ENCODE results near the gene B4GALT6. TPM values are rescaled to one million over a fixed set of nuclear protein-coding genes. Genes with fewer than 3 reads are reported as not detected.
A peak's percentile ranks its signal among the peaks of the same experiment; 100 is the strongest.
"Not testable (repeated sequence)": the region's sequence is repeated elsewhere in the genome, so short reads cannot be mapped to it uniquely, and the experiment has no call there.

Gene B4GALT6, protein sequence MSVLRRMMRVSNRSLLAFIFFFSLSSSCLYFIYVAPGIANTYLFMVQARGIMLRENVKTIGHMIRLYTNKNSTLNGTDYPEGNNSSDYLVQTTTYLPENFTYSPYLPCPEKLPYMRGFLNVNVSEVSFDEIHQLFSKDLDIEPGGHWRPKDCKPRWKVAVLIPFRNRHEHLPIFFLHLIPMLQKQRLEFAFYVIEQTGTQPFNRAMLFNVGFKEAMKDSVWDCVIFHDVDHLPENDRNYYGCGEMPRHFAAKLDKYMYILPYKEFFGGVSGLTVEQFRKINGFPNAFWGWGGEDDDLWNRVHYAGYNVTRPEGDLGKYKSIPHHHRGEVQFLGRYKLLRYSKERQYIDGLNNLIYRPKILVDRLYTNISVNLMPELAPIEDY
- total RNA-seq, result 6.4 TPM

DNA sequence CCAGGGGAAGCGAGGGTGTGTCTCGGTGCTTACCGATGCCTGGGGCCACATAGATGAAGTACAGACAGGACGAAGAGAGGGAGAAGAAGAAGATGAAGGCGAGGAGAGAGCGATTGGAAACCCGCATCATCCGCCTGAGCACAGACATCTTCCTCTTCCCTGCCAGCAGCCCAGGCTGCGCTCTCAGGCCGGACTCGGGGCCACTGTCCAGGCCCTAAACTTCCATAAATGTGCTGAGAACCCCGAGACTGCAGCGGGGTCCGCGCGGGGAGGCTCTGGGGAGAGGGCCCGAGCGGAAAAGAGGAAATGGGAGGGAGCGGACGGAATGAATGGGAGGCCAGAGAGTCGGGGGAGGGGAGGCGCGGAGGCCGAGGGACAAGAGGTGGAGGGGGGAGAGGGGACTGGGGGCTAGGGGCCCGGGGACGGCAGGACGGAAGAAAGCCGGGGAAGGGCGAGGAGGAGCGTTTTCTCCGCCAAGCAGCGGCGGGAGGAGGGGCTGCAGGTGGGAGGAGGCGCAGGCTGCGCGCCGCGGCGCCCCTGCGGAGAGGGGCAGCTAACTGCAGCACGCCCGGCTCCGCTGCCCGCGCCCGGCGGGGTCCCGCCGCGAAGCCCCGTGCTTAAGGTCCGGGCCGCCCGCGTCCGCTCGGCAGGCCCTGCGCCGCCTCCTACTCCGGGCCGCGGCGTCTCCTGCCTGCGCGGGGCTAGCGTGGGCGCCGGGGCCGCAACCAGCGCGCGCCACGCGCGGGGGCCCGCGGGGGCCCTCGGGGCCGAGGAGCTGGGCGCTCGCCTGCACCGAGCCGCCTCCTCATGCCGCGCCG lies at the start of gene B4GALT6:
Gene B4GALT6 (minus strand): TSS at position 303 of the 818 bp plus-strand sequence. CDS start 155 bp downstream, at position 148.
- ATAC-seq, result peak; percentile 40
- intact Hi-C loops (cut with DNase I), result no loop called here
- peak; percentile 58 for DNase-seq (ENCODE audit: low spot score)

DNA sequence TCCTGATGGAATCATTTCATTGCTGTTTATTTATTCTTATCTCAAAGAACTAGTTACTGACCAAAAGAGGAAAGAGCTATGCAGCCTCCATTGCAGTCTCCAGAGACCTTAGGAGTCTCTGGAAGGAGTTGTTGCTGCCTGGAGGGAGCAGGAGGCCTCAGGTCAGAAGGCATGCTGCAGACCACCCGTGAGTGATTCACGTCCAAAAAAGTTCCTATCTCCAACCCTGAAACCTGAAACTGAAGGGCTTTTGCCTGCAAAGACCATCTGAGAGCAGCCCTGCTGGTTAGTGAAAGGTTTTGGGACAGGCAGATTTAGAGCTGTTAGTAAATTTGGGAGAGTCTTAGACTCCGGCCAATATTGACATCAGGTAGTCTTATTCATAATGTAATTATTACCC lies 47.2 kb upstream of the B4GALT6 start:
- intact Hi-C loops (cut with DNase I), result no loop called here
- ATAC-seq, result no peak
- no peak for DNase-seq (ENCODE audit: low spot score)

DNA sequence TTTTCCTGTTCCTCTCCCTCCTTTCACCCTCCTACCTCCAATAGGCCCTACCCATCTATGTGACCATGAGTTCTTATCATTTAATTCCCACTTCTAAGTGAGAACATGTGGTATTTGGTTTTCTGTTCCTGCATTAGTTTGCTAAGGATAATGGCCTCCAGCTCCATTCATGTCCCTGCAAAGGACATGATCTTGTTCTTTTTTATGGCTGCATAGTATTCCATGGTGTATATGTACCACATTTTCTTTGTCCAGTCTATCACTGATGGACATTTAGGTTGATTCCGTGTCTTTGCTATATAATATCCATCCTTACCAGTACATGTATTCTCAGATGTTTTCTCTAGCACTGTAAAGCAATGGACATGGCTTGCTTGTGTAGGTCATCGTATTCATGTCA lies 44.8 kb upstream of the B4GALT6 start:
- intact Hi-C loops (cut with DNase I), result loop anchor here (10.0 kb wide), 1 partner anchor 164 kb away; no protein-coding TSS in a partner anchor
- ATAC-seq, result not testable (repeated sequence)

DNA sequence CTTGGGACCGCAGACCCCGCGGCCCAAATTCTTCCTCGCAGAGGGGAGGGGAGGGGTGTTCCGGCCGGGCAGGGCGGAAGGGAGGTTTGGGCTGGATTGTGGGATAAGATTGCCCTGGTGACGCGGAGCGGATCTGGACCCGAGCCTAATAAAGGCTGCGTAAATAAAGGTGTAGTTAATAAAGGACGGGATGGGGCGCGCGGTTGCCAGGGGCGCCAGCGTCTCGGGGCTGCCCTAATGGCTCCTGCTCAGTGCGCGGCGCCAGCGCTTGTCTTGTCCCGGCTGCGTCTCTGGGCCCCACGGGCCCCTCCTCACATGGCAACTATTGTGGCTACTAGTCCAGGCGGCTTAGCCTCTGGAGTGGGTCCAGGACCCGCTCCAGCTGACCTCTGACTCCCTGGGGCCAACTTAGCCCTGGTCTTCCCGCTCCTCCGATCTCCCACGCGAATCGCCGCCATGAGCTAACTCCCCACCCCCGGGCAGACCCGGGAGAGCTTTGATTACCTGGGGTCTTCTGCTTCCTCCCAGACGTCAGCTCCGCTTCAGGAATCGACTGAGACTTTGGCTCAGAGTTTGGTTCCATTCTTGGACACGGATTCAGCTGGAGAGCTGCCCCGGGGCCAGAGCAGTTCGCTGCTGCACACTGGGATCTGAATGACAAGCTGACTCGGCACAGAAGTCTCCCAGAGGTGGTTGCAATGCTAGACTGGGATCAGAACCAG lies 39.8 kb upstream of the B4GALT6 start:
- intact Hi-C loops (cut with DNase I), result loop anchor here (10.0 kb wide), 1 partner anchor 159 kb away; no protein-coding TSS in a partner anchor
- DNase-seq (ENCODE audit: low spot score) (peak; percentile 61), ATAC-seq (peak; percentile 78)

More for the DNA sequence above, 44.8 kb upstream of the B4GALT6 start:
- DNase-seq (ENCODE audit: low spot score), result not testable (repeated sequence)

DNA sequence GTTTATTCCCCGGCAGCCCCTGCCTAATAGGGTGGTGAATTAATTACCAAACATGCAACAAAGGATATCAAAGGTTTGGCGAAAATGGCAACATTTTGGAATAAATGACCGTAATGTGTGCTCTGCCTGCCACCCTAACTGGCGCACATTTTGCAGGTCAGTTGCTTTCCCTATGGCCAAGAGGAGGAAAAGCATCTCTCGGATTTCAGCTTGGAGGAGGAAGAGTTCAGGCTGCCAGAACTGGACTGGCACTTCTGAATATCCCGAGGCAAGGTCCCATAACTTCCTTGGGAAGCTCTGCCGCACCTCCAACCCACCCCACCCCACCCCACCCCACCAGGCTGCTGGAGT lies 39.2 kb upstream of the B4GALT6 start:
- DNase-seq (ENCODE audit: low spot score), result no peak
- intact Hi-C loops (cut with DNase I), result loop anchor here (10.0 kb wide), 1 partner anchor 159 kb away; no protein-coding TSS in a partner anchor
- ATAC-seq, result peak; percentile 58

DNA sequence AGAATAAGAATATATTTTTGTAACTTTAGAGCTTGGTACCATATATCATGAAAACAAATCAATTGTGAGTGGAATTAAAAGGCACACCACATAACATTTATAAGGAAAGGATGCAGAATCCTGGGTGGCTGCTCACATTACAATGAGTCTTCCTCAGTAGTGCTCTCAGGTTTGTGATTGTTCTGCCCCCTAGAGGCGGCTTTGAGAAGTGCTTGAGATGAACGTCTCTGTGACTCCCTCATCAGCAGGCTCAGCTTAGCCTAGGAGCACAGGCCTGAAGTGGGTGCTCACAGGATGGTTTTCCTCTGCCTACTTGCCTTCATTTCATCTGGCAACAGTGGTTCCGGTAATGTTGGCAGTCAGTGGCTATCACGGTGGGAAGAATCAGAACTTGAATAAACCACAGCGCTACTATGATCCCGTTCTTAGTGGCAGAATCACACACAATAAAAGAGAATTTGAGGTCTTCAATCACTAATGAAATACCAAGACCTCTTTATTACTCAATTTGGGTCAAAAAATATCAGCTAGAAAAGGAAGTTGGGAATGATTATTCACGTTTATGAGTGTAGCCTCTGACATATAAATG lies 38.1 kb upstream of the B4GALT6 start:
- intact Hi-C loops (cut with DNase I), result loop anchor here (10.0 kb wide), 1 partner anchor 158 kb away; no protein-coding TSS in a partner anchor
- ATAC-seq (peak; percentile 89), DNase-seq (ENCODE audit: low spot score) (peak; percentile 87)

DNA sequence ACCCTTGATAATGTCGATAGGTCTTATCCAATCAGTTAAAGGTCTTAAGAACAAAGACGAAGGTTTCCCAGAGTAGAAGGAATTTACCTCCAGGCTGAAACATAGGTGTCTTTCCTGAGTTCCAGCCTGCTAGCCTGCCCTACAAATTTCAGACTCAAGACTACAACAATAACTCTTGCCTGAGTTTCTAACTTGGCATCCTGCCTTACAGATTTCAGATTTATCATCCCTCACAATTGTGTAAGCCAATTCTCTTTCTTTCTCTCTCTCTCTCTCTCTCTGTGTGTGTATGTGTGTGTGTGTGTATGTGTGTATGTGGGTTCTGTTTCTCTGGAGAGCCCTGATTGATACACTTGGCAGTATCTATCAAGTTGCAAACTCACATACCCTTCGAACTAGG lies 37.2 kb upstream of the B4GALT6 start:
- intact Hi-C loops (cut with DNase I), result loop anchor here (10.0 kb wide), 1 partner anchor 157 kb away; no protein-coding TSS in a partner anchor
- ATAC-seq, result no peak

DNA sequence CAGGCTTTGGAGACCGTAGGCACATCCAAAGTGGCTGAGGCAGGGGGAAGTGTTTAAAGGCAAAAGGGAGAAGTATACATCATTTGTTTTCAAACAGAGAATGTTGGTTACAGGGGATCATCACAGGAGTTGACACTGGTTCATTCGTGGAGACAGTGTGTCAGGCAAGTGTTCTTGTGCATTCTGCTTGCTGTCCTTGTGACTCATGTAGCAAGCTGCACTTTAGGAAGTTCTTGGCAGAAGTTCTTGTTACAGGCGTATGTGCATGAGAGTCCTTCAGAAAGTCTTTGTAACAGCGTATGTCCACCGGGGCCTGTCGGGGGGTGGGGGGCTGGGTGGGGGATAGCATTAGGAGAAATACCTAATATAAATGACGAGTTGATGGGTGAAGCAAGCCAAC lies 36.5 kb upstream of the B4GALT6 start:
- ATAC-seq (no peak), DNase-seq (ENCODE audit: low spot score) (no peak)
- intact Hi-C loops (cut with DNase I), result loop anchor here (10.0 kb wide), 1 partner anchor 156 kb away; no protein-coding TSS in a partner anchor

More for the DNA sequence above, 37.2 kb upstream of the B4GALT6 start:
- no peak for DNase-seq (ENCODE audit: low spot score)

DNA sequence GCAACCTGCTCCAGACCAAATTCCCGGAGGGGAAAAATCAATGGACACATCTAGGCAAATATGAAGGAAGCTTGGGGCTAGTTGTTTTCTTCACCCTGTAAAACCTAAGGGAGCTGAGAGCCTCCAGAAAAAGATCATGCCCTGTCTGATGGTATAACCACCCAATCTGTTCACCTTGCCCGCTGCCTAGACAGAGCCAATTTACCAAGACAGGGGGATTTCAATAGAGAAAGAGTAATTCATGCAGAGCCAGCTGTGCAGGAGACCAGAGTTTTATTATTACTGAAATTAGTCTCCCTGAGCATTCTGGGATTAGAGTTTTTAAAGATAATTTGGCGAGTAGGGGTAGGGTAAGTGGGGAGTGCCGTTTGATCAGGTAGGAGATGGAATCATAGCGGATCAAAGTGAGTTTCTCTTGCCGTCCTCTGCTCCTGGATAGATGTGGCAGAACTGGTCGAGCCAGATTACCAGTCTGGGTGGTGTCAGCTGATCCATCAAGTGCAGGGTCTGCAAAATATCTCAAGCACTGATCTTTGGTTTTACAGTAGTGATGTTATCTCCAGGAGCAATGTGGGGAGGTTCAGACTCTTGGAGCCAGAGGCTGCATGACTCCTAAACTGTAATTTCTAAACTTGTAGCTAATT lies 35.1 kb upstream of the B4GALT6 start:
- DNase-seq (ENCODE audit: low spot score) (no peak), ATAC-seq (no peak)
- intact Hi-C loops (cut with DNase I), result loop anchor here (10.0 kb wide), 1 partner anchor 155 kb away; no protein-coding TSS in a partner anchor

DNA sequence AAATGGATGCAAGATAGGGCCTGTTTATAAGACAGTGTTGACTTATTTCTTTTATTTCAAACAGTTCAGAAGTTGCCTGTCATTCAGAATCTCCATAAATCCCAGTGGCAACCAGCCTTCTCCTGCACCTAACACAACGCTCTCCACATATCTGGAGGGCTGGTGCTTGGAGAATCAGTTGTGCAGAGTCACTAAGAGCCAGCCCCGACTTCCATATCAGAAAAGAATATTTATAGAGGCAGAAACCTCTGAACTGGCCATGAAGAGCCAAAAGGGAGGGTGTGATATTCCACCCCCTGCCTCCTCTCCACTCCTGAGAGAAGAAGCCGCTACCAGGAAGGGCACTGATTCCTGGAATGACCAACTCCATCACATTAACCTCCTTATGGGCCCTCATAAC lies 34.0 kb upstream of the B4GALT6 start:
- DNase-seq (ENCODE audit: low spot score) (no peak), ATAC-seq (no peak)
- intact Hi-C loops (cut with DNase I), result no loop called here

DNA sequence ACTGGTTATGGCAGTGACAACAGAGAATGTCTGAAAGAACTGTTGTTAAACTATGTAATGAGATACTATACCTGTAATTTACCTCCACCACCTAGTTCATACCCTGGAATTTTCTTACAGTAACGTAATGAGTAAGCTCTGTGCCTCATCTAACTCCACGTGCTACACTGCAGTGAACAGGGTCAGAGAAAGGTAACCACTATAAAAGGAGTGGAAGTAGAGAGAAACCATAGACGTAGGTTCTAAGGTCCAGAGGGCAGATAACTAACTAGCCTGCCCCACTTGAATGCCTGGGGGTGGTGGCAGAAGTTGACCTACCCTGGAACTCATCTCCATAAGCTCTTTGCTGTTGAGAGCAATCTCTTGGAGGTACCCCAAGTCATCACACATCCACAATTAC lies 32.0 kb upstream of the B4GALT6 start:
- DNase-seq (ENCODE audit: low spot score) (no peak), ATAC-seq (no peak)
- intact Hi-C loops (cut with DNase I), result no loop called here

DNA sequence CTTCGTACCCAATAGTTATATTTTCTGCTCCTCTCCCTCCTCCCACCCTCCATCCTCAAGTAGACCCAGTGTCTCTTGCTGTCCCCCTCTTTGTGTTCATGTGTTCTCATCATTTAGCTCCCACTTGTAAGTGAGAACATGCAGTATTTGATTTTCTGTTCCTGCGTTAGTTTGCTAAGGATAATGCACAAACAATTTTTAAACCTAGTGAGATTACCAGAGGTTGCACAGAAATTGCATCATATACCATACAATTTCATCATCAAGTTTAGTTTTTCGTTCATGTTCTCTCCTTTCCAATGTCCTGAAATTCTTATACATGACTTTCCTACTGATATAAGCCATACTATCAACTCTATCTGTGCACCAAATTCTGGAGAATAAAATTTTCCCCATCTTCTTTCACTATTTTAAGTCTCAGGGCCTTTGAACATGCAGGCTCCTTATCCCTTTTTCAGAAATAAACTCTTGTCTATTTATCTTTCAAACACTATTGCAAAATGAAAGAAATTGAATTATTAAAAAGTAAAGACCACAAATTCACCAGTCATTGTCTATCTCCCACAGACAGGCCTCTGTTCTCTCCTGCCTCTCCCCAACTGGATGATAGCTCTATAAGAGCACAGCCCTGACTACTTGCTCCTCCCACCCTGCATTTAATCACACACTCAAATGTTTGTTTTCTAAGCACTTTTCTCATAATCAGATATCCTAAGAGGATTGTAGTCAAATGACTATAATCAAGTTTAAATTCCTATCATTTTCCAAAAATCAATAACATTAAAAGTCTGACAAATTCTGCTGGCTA lies 27.2 kb upstream of the B4GALT6 start:
- intact Hi-C loops (cut with DNase I), result no loop called here
- DNase-seq (ENCODE audit: low spot score) (no peak), ATAC-seq (no peak)

DNA sequence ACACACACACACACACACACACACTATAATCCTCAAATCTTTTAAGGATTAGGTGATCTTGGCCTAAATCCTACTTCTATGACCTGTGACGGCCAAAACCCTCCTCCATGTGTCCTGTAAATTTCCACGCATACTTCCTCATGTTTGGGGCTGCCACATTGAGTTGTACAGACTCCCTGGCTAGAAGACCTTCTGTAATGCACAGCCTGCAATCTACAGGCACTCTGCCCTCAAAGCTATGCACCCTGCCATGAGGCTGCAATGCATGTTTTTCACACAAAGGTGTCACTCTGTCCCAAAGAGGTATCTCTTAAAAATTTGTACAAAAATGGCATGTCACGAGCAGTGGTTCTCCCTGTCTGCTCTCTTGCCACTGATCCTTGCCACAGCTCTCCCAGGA lies 26.4 kb upstream of the B4GALT6 start:
- intact Hi-C loops (cut with DNase I), result no loop called here
- DNase-seq (ENCODE audit: low spot score) (no peak), ATAC-seq (no peak)

DNA sequence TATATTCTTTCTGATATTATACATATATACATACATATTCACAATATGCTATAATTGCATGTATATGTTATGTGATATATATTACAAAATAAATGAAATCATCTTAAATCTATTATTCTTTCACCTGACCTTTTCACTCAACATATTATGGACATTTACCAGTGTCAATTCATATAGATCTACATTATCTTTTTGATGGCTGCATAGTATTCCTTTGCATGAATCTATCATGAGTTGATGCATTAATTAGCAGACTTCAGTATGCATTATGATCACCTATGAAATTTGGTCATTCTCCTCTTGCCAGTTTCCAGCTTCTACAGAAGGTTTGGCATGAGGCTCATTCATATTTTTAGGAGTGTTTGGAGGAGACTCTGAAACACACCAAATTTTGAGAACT lies 23.4 kb upstream of the B4GALT6 start:
- intact Hi-C loops (cut with DNase I), result no loop called here
- no peak for DNase-seq (ENCODE audit: low spot score)
- ATAC-seq, result no peak

DNA sequence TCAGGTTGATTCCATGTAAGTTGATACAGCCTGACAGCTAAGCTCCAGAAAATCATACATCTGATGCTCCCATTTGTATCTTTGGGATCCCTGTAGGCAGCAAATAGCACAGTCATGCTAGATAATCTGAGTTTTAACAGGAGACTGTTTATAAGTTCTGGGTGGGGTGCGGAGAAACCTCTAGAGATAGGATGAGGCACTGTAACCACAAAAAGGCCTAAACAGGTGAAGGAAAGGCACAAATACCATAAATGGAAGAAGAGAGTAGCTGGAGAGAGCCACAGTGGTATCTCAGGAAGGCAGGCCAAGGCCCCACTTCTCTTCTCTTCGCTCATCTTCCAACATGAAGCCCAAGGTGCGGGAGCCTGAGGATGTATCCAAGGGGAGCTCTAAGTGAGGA lies 18.1 kb upstream of the B4GALT6 start:
- DNase-seq (ENCODE audit: low spot score) (no peak), ATAC-seq (no peak)
- intact Hi-C loops (cut with DNase I), result no loop called here

DNA sequence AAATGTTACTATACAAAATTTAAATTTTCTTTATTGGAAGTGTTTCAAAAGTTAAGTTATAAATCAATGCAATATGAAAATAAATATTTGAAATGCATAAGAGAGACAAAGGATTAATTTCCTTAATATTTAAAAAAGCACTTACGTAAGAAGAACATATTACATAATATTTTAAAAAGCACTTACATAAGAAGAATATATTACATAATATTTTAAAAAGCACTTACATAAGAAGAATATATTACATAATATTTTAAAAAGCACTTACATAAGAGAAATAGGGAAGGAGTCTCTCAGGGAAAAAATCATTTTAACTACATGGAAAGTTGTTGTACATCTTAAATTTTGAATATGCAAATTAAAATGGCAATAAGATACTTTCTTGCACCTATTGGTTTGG lies 17.4 kb upstream of the B4GALT6 start:
- intact Hi-C loops (cut with DNase I), result no loop called here
- no peak for DNase-seq (ENCODE audit: low spot score)
- no peak for ATAC-seq

DNA sequence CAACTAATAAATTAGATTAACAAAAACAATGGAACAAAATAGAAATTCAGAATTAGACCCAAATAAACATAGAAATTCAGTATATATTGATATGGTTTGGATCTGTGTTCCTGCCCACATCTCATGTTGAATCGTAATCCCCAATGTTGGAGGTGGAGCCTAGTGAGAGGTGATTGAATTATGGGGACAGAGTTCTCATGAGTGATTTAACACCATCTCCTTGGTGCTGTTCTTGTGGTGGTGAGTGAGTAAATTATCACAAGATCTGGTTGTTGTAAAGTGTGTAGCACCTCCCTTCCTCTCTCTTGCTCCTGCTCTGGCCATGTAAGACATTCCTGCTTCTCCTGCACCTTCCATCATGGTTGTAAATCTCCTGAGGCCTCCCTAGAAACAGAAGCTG lies 16.6 kb upstream of the B4GALT6 start:
- no peak for ATAC-seq
- intact Hi-C loops (cut with DNase I), result no loop called here
- DNase-seq (ENCODE audit: low spot score), result no peak

Data from sciatic nerve (tissue), 2 donors.